Vagina (tissue), 2 donors: ENCODE results near the gene NFATC3.

ENCODE experiments used
- POLR2A ChIP-seq, 2 donors: fragments of 450-650 bp; IDR thresholded peaks; one replicate each; pipeline ENCODE4 v1.6.1; 2017; ENCODE audit warnings: antibody characterized with exemption in 2 of 2, mild to moderate bottlenecking in 2 of 2, moderate library complexity in 2 of 2
- POLR2AphosphoS5 ChIP-seq, 2 donors: sonication (generic); formaldehyde crosslinking; IDR thresholded peaks; one replicate each; pipeline ENCODE4 v1.9.0; 2017; ENCODE audit warnings: antibody characterized with exemption in 2 of 2, mild to moderate bottlenecking in 2 of 2, low read depth in 1 of 2; ENCODE audit not compliant: insufficient read depth in 1 of 2
- TF ChIP-seq, protein P1 (sequence below), 3 experiments: fragments of 450-650 bp in 2 of 3; fragments of 200-600 bp in 1 of 3; sonication (generic) in 1 of 3; IDR thresholded peaks; one replicate each; pipeline ENCODE4 v1.5.1; 2017 to 2019; ENCODE audit warnings: antibody characterized with exemption in 3 of 3, mild to moderate bottlenecking in 2 of 3, moderate library complexity in 2 of 3

DNA sequence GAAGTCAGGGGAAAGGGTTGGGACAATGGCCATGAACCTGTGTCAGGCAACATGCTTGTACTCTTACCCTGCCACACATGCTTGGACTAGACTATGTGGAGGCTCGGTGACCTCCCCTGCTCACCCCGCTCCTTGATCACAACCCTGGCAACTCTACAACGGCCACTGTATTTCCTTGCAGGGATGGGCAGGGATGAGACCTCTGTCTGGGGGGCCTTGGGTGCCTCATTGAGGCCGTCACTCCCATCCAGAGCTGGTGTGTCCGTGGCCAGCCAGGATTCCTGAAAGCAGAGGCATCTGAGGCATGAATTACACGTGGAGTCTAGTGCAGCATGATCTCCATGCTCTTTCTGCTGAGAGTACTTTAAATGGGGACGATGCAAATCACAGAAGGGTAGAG lies 161.0 kb downstream of the NFATC3 start:
- TF ChIP-seq, protein P1, sequence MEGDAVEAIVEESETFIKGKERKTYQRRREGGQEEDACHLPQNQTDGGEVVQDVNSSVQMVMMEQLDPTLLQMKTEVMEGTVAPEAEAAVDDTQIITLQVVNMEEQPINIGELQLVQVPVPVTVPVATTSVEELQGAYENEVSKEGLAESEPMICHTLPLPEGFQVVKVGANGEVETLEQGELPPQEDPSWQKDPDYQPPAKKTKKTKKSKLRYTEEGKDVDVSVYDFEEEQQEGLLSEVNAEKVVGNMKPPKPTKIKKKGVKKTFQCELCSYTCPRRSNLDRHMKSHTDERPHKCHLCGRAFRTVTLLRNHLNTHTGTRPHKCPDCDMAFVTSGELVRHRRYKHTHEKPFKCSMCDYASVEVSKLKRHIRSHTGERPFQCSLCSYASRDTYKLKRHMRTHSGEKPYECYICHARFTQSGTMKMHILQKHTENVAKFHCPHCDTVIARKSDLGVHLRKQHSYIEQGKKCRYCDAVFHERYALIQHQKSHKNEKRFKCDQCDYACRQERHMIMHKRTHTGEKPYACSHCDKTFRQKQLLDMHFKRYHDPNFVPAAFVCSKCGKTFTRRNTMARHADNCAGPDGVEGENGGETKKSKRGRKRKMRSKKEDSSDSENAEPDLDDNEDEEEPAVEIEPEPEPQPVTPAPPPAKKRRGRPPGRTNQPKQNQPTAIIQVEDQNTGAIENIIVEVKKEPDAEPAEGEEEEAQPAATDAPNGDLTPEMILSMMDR (IDR thresholded peaks at IDR 0.05), result no peak
- no peak for TF ChIP-seq POLR2AphosphoS5 (IDR thresholded peaks at IDR 0.05; ENCODE audit: insufficient read depth in 1 of 2, low read depth in 1 of 2)
- no peak for TF ChIP-seq POLR2A (IDR thresholded peaks at IDR 0.05)
